ENCODE measurements around the gene LAMC1. TPM values are rescaled to one million over a fixed set of nuclear protein-coding genes. Genes with fewer than 3 reads are reported as not detected.

LAMC1 gene
- total and polyA plus RNA-seq, 3 donors from 2014 or later = 64.5 to 112 (median 106) TPM

GRCh38 chr1:183150445-183150844, 127.2 kb downstream of the LAMC1 start:
- intact Hi-C loops (cut with DNase I; ENCODE audit: low total_unique reads) = no loop called here
- H3K4me3 ChIP-seq = no peak overlapping the region
- H3K27me3 ChIP-seq = no peaks in the 10 kb centered on the region
- H3K4me1 ChIP-seq = peaks cover 10% of the 10 kb centered on the region
- no peaks in the 10 kb centered on the region for H3K36me3 ChIP-seq (ENCODE audit: low read depth, missing control alignments)
- H3K27ac ChIP-seq = no peak overlapping the region
- DNase-seq = no peak
- TF ChIP-seq CTCF (IDR thresholded peaks at IDR 0.05) = no peak
- no peak for TF ChIP-seq POLR2A (IDR thresholded peaks at IDR 0.05)
- H3K9me3 ChIP-seq = no peaks in the 10 kb centered on the region

- TF ChIP-seq POLR2A (IDR thresholded peaks at IDR 0.05) (no peak), CTCF (IDR thresholded peaks at IDR 0.05) (no peak)
- peaks cover 10% of the 10 kb centered on the region for H3K4me1 ChIP-seq
- H3K4me3 ChIP-seq = no peak overlapping the region
- DNase-seq = no peak
- no peaks in the 10 kb centered on the region for H3K27me3 ChIP-seq
- WGBS, 2 donors = 89 to 92% methylated on average over 7 of the region's 7 CpGs
- intact Hi-C loops (cut with DNase I; ENCODE audit: low total_unique reads) = no loop called here
- no peaks in the 10 kb centered on the region for H3K9me3 ChIP-seq
- no peak overlapping the region for H3K27ac ChIP-seq
- no peaks in the 10 kb centered on the region for H3K36me3 ChIP-seq (ENCODE audit: low read depth, missing control alignments)
Observed at GRCh38 chr1:183152180-183152579, 129.0 kb downstream of the LAMC1 start.

GRCh38 chr1:183155939-183156338, 132.7 kb downstream of the LAMC1 start:
- no peaks in the 10 kb centered on the region for H3K4me1 ChIP-seq
- intact Hi-C loops (cut with DNase I; ENCODE audit: low total_unique reads) = no loop called here
- H3K27ac ChIP-seq = no peak overlapping the region
- H3K27me3 ChIP-seq = no peaks in the 10 kb centered on the region
- H3K9me3 ChIP-seq = no peaks in the 10 kb centered on the region
- H3K4me3 ChIP-seq = no peak overlapping the region
- DNase-seq = no peak
- TF ChIP-seq POLR2A (IDR thresholded peaks at IDR 0.05) (no peak), CTCF (IDR thresholded peaks at IDR 0.05) (no peak)
- no peaks in the 10 kb centered on the region for H3K36me3 ChIP-seq (ENCODE audit: low read depth, missing control alignments)
- 94 to 96% methylated on average over 2 of the region's 2 CpGs for WGBS, 2 donors

GRCh38 chr1:183159960-183160359, 136.7 kb downstream of the LAMC1 start:
- H3K4me1 ChIP-seq = no peaks in the 10 kb centered on the region
- 75% methylated on average over 9 of the region's 9 CpGs for WGBS, 2 donors
- no peaks in the 10 kb centered on the region for H3K36me3 ChIP-seq (ENCODE audit: low read depth, missing control alignments)
- peak overlapping the region in 1 of 2 donors; percentile 14 for H3K4me3 ChIP-seq
- intact Hi-C loops (cut with DNase I; ENCODE audit: low total_unique reads) = no loop called here
- H3K27me3 ChIP-seq = no peaks in the 10 kb centered on the region
- no peaks in the 10 kb centered on the region for H3K9me3 ChIP-seq
- DNase-seq = no peak
- H3K27ac ChIP-seq = no peak overlapping the region
- TF ChIP-seq CTCF (IDR thresholded peaks at IDR 0.05) = no peak
- TF ChIP-seq POLR2A (IDR thresholded peaks at IDR 0.05) = no peak

GRCh38 chr1:183161391-183161790, 138.2 kb downstream of the LAMC1 start:
- intact Hi-C loops (cut with DNase I; ENCODE audit: low total_unique reads) = no loop called here
- no peak for TF ChIP-seq CTCF (IDR thresholded peaks at IDR 0.05)
- TF ChIP-seq POLR2A (IDR thresholded peaks at IDR 0.05) = no peak
- DNase-seq = no peak
- Histone ChIP-seq H3K4me1 (no peaks in the 10 kb centered on the region), H3K27ac (no peak overlapping the region), H3K9me3 (no peaks in the 10 kb centered on the region), H3K36me3 (ENCODE audit: low read depth, missing control alignments) (no peaks in the 10 kb centered on the region), H3K27me3 (no peaks in the 10 kb centered on the region), H3K4me3 (no peak overlapping the region)
- WGBS, 2 donors = 76 to 84% methylated on average over 3 of the region's 3 CpGs
